Stimulated activated CD4-positive, alpha-beta T cell treated with anti-CD3 and anti-CD28 coated beads, Interleukin-12 subunit alpha, Interleukin-12 subunit beta, amount 100 ng/mL, for 24 hours (primary cell): ENCODE measurements around the gene SWAP70.

Experiments used
- DNase-seq, 2 experiments: peaks; one replicate each; pipeline ENCODE4 v3.0.0-alpha.2; 2020; ENCODE audit warnings: low read depth in 2 of 2

Gene SWAP70

GRCh38 chr11:9753021-9753420 is 89.1 kb downstream of the SWAP70 start:
- DNase-seq = no peak

- DNase-seq = no peak
Observed at GRCh38 chr11:9754010-9754471, 90.2 kb downstream of the SWAP70 start.

- DNase-seq = no peak
Observed at GRCh38 chr11:9755561-9756185, 91.8 kb downstream of the SWAP70 start.

GRCh38 chr11:9756461-9756860 is 92.6 kb downstream of the SWAP70 start:
- no peak for DNase-seq

- DNase-seq = no peak
Observed at GRCh38 chr11:9756878-9757277, 93.0 kb downstream of the SWAP70 start.

GRCh38 chr11:9757809-9758636 is 94.1 kb downstream of the SWAP70 start:
- peak; percentile 87 to 93 for DNase-seq

- DNase-seq = peak; percentile 36 to 51
Observed at GRCh38 chr11:9758637-9759518, 95.0 kb downstream of the SWAP70 start.

GRCh38 chr11:9759519-9760192 is 95.8 kb downstream of the SWAP70 start:
- peak; percentile 85 to 93 for DNase-seq

- no peak for DNase-seq
Observed at GRCh38 chr11:9760193-9760575, 96.3 kb downstream of the SWAP70 start.

GRCh38 chr11:9761441-9761945 is 97.6 kb downstream of the SWAP70 start:
- no peak for DNase-seq

GRCh38 chr11:9762531-9762930 is 98.7 kb downstream of the SWAP70 start:
- no peak for DNase-seq

GRCh38 chr11:9763301-9763700 is 99.4 kb downstream of the SWAP70 start:
- no peak for DNase-seq

GRCh38 chr11:9765320-9766101 is 101.6 kb downstream of the SWAP70 start:
- DNase-seq = no peak

GRCh38 chr11:9769621-9770020 is 105.7 kb downstream of the SWAP70 start:
- DNase-seq = no peak

- no peak for DNase-seq
Observed at GRCh38 chr11:9771071-9771511, 107.2 kb downstream of the SWAP70 start.

- no peak for DNase-seq
Observed at GRCh38 chr11:9772218-9772617, 108.3 kb downstream of the SWAP70 start.

- DNase-seq = no peak
Observed at GRCh38 chr11:9773524-9773923, 109.6 kb downstream of the SWAP70 start.

GRCh38 chr11:9774109-9774508 is 110.2 kb downstream of the SWAP70 start:
- no peak for DNase-seq

- DNase-seq = no peak
Observed at GRCh38 chr11:9774591-9775397, 110.9 kb downstream of the SWAP70 start.

GRCh38 chr11:9775398-9775779 is 111.5 kb downstream of the SWAP70 start:
- no peak for DNase-seq
